ENCODE data around the gene APOC3. TPM values are rescaled to one million over a fixed set of nuclear protein-coding genes. Genes with fewer than 3 reads are reported as not detected.

APOC3 gene
- total RNA-seq, 1 experiment from 2014 or later = not detected

DNA sequence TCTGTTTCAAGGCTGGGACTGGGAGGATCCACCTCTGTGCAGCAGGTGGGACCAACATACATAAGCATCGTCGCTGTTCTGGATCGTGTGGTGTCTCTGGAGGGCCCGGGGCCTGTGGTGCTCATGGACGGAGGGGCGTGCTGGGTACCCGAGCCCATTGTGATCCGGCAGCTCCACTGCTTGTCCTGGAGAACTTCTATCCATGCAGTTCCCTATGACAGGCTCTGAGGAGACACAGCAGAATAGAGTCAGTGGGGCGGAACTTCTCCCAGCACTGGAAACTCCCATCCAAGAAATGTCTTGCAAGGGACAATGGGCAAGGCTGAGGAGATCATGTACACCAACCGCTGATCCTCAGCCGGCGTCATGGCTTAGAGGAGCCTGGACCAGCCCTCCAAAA, 19.4 kb downstream of the APOC3 start:
- no peak overlapping the region for H2BK5ac ChIP-seq (ENCODE audit: insufficient read length, low read length)
- no peak for TF ChIP-seq CTCF (conservative IDR thresholded peaks at IDR 0.05)
- H4K20me1 ChIP-seq (ENCODE audit: control insufficient read depth, insufficient read depth, insufficient read length) = no peaks in the 10 kb centered on the region
- no peaks in the 10 kb centered on the region for H3K27me3 Mint-ChIP-seq (ENCODE audit: low read depth)
- H2AK5ac ChIP-seq (ENCODE audit: insufficient read length, low read length) = no peak overlapping the region
- H3K23me2 ChIP-seq (ENCODE audit: insufficient read length, low read depth, low read length, poor library complexity, severe bottlenecking) = no peaks in the 10 kb centered on the region
- WGBS (ENCODE audit: extremely low coverage, insufficient read length, low lambda C conversion rate) = no CpG with 5 or more reads among the region's 12 CpGs
- H3K9me3 Mint-ChIP-seq = no peaks in the 10 kb centered on the region
- no peak overlapping the region for H3K4me2 ChIP-seq (ENCODE audit: insufficient read depth, insufficient read length, low read length)
- H3K27ac Mint-ChIP-seq = no peak overlapping the region
- H3K9me3 ChIP-seq (ENCODE audit: control insufficient read depth, low read depth, low read length) = no peaks in the 10 kb centered on the region
- no peaks in the 10 kb centered on the region for H3K79me2 ChIP-seq (ENCODE audit: insufficient read depth, low read length)
- H4K5ac ChIP-seq (ENCODE audit: insufficient read length, low read depth, low read length) = no peak overlapping the region
- H3K23ac ChIP-seq (ENCODE audit: insufficient read length, low read depth, low read length) = no peak overlapping the region
- no peak overlapping the region for H2AFZ ChIP-seq (ENCODE audit: low read length)
- no peak overlapping the region for H3K4ac ChIP-seq (ENCODE audit: low read depth, low read length)
- no peak overlapping the region for H3K56ac ChIP-seq (ENCODE audit: insufficient read length, low read depth, low read length)
- no peaks in the 10 kb centered on the region for H3K4me1 ChIP-seq (ENCODE audit: insufficient read depth, low read length)
- H2BK120ac ChIP-seq (ENCODE audit: low read depth, low read length, poor library complexity, severe bottlenecking) = no peak overlapping the region
- H4K8ac ChIP-seq (replicated peaks; ENCODE audit: insufficient read length, low read depth, low read length) = no peak overlapping the region
- H3K9ac ChIP-seq (ENCODE audit: extremely low read depth, insufficient read length, low read length) = no peak overlapping the region
- no peak overlapping the region for H2BK15ac ChIP-seq (ENCODE audit: low read depth, low read length)
- H4K91ac ChIP-seq (ENCODE audit: insufficient read length, low read depth, low read length) = no peak overlapping the region
- no peak overlapping the region for H3K27ac ChIP-seq (ENCODE audit: insufficient read length, low read depth, low read length)
- no peak overlapping the region for H3K14ac ChIP-seq (ENCODE audit: insufficient read depth, low read length)
- H3K36me3 Mint-ChIP-seq (ENCODE audit: insufficient read depth in 1 of 3, low read depth in 3 of 3) = peaks cover 10 to 42% (median 42%) of the 10 kb centered on the region in 3 experiments; a peak in 6 of 7 replicates
- no peak overlapping the region for H3T11ph ChIP-seq (ENCODE audit: low read length)
- no peak overlapping the region for H2BK20ac ChIP-seq (ENCODE audit: low read depth, low read length, poor library complexity, severe bottlenecking)
- H3K79me1 ChIP-seq (ENCODE audit: insufficient read depth, low read depth, low read length, poor library complexity, severe bottlenecking) = no peaks in the 10 kb centered on the region
- no peak for DNase-seq
- no peak overlapping the region for H3K4me3 Mint-ChIP-seq
- H3K27me3 ChIP-seq (ENCODE audit: insufficient read depth, low read length) = no peaks in the 10 kb centered on the region
- H3K4me1 Mint-ChIP-seq = no peaks in the 10 kb centered on the region
- no peak overlapping the region for H2BK12ac ChIP-seq (ENCODE audit: insufficient read length, low read depth, low read length)
- no peak overlapping the region for H3K18ac ChIP-seq (ENCODE audit: insufficient read length, low read depth, low read length)
